Measurements from ENCODE around the gene CNOT4.

Gene CNOT4

DNA sequence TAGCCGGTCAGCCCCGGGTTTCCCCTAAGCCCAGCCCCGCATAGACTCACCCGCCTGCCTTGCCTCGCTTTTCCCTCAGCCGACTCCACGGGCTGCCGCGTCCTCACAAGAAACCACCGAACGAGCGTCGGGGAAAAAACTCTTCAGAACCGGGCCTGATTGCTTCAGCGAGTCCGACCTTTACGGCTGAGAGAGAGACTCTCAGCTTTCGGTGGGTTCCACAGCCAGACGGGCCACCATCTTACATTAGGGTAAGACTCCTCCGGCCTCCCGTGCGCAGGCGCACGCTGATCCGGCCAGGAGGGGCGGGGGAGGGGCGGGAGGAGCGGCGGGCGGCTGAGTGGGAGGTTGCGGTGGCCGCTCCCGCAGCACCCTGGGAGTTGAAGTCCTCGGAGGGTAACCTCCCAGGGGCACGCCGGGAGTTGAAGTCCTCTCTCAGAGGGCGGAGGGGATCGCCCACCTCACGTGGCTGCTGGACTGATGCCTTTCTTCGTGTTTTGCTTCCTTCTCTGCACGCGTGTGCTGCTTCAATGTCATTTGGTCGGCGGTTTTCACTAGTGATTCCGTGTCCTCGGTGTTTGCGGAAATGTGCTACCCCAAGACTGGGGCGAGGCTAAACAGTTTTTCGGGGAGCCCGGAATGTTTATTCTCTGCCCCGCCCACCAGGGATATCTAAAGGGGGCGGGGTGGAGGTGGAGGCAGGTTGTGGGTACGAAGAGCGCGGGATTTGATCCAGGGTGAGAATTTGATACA is at the start of gene CNOT4:
TSS of gene CNOT4 (minus strand) at position 264 of the 753 bp plus-strand sequence. CDS start 71,771 bp downstream, outside the sequence.
- peak; percentile 98 for DNase-seq

DNA sequence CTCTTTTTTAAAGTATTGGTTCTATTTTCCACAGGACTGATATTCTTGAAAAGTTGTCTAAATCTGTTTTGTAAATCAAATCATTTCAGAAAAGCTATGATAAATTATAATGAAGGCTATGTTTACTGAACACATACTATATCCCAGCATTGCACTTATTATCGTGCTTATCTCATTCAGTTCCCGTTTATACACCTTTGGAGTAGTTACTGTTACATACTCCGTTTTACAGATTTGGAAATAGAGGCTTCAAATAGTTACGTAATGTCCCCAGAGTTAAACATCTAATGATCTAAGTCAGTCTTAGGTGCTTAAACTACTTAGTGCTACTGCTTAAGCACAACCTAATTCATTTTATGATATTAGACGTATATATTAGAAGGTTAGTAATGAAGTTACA is 49.0 kb upstream of the CNOT4 start:
- no peak for DNase-seq

DNA sequence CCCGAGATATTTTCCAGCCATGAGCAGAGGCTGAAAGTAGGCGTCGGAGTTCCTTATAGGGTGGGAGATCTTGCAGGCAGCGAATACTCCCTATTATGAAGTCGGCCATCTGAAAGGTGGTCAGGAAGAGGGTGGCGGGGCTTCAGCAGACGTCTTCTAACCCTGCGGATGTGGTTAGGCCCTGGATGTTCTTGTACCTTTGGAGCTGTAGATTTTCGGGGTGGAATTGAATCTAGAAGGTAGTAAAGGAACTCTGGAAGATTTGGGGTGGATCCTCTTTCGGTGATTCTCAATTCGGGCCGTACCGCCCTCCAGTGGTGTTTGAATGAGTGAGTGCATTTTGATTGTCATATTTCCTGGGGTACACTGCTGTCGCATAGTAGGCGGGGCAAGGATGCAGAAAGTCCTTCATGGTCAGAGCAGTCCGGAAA is 48.5 kb upstream of the CNOT4 start:
- peak; percentile 85 for DNase-seq

- peak; percentile 93 for DNase-seq
These were observed 47.8 kb upstream of the CNOT4 start, which contains the start of gene NUP205 for GRCh38 chr7:135557455-135558336. Gene NUP205 (plus strand): TSS chr7:135557917. CDS start chr7:135557945, 28 bp downstream.

GRCh38 chr7:135553346-135553745 is 43.4 kb upstream of the CNOT4 start:
- no peak for DNase-seq

DNA sequence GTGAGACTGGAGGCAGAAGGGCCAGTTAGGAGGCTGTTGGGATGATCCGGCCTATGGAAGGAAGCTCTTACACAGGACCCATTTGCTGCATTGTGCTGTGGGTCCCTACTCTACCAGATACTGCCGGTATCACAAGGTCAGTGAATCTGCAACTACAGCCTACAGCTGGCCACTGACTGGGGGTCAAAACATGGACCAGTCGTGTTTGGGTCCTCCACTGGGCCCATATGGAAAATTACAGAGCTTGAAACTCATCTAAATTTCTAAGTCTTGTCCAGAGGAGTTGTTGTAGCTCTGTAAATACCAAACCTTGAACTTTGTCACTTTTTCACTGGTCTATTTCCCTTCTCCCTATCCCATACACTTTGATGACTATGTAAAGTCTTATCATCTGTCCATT is 42.2 kb upstream of the CNOT4 start:
- no peak for DNase-seq

GRCh38 chr7:135550196-135550595 is 40.3 kb upstream of the CNOT4 start:
- no peak for DNase-seq

- DNase-seq = no peak
These were observed 31.1 kb upstream of the CNOT4 start for GRCh38 chr7:135541029-135541428.

- no peak for DNase-seq
These were observed 29.7 kb upstream of the CNOT4 start for GRCh38 chr7:135539629-135540028.

- no peak for DNase-seq
These were observed 28.5 kb upstream of the CNOT4 start for GRCh38 chr7:135538376-135538775.

DNA sequence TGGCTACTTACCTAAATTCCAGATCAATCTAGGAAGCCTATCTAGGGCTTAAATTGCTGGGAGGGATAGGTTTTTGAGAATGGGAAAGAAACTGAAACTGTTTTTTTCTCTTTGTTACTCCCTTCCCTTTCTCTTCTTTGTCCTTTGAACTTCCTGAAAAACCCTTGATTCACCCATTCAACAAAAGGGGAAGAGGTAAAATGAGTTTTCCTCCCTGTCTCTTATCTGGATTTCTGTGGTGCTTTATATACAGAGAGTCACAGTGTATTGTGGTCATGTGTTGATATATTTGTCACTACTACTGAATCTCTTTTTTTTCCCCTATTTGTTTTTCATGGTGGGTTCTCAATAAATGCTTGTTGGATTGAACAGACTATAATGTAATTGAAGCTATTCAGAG is 28.0 kb upstream of the CNOT4 start:
- DNase-seq = no peak

- DNase-seq = no peak
These were observed 27.6 kb upstream of the CNOT4 start for GRCh38 chr7:135537453-135537852.

DNA sequence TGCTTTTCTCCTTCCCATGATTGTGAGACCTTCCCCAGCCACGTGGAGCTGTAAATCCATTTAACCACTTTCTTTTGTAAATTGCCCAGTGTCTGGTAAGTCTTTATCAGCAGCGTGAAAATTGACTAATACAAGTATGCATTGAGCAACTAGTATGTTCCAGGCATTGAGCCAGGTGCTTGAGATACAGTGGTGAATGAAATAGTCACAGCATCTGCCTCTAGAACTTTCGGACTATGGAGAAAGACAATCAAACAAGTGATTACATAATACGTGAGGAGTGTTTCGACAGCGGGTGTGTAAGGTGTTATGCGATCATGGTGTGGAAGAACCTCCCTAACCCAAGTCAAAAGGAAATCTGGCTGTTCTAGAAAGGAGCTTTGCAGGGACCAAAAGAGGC is 26.2 kb upstream of the CNOT4 start:
- no peak for DNase-seq

GRCh38 chr7:135527025-135527424 is 17.1 kb upstream of the CNOT4 start:
- no peak for DNase-seq

DNA sequence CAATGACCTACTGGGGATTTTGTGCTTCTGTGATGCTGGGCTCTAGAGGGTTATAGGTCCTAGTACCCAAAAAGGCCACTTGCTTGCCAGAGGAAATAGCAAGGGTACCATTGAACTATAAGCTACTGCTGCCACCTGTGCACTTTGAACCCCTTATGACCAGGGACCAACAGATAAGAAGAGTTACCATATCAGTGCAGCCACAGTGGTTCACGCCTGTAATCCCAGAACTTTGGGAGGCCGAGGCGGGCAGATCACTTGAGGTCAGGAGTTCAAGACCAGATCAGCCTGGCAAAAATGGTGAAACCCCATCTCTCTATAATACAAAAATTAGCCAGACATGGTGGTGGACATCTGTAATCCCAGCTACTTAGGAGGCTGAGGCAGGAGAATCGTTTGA is 15.5 kb upstream of the CNOT4 start:
- DNase-seq = no peak

- no peak for DNase-seq
These were observed 13.2 kb upstream of the CNOT4 start for GRCh38 chr7:135523146-135523545.

GRCh38 chr7:135522509-135522908 is 12.6 kb upstream of the CNOT4 start:
- no peak for DNase-seq

- DNase-seq = no peak
These were observed 10.0 kb upstream of the CNOT4 start for GRCh38 chr7:135519871-135520270.

GRCh38 chr7:135519233-135519688 is 9.4 kb upstream of the CNOT4 start:
- DNase-seq = no peak

DNA sequence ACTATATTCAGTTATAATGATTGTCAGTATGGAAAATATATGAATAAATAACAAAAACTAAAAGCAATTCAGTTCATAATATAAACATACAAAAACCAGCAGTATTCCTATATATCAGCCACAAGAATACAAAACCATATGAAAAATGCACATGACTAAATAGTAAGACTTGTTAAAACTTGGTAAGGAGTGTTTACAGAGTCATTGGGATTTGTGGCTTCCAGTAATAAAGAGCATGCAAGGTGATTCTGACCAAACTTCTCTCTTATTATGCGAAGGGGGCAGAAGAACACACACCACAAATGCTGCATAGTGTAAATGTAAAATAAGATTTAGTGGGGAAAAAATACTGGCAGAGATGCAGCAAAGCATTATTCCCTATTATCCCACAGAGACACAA is 8.8 kb upstream of the CNOT4 start:
- DNase-seq = no peak

DNA sequence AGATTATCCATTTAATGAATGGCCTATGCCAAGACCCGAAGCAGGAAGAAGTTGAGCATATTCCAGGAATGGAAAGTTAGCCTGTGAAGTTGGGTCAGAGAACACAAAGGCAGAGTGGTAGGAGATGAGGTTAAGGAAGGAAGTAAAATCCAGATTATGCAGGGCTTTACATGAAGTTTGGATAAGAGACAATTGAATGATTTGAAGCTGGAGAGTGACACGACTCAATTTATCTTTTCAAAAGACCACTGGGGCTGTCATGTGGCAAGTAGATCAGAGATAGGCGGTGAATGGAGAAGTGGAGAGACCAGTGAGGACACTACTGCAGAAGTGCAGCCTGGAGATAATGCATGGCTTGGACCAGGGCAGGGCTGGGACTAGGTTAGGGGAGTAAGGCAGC is 7.2 kb upstream of the CNOT4 start:
- DNase-seq = peak; percentile 90

DNA sequence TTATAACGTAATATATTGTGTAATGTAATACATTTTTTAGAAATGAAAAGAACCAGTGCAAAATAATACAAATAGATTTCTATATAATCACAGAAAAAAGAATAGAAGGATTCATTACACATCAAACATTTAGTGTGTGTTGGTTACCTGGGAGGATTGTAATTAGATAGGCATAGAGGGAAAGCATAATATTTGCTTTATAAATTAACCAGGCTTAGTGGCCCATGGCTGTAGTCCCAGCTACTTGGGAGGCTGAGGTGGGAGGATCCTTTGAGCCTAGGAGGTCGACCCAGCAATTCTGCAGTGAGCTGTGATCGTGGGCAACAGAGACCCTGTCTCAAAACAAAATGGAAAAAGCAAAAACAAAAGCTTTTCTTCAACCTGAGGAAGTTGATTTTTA is 5.0 kb upstream of the CNOT4 start:
- DNase-seq = no peak

GRCh38 chr7:135512135-135512887 is 2.4 kb upstream of the CNOT4 start:
- peak; percentile 90 for DNase-seq
